ENCODE results near the gene ST6GALNAC5.

DNA sequence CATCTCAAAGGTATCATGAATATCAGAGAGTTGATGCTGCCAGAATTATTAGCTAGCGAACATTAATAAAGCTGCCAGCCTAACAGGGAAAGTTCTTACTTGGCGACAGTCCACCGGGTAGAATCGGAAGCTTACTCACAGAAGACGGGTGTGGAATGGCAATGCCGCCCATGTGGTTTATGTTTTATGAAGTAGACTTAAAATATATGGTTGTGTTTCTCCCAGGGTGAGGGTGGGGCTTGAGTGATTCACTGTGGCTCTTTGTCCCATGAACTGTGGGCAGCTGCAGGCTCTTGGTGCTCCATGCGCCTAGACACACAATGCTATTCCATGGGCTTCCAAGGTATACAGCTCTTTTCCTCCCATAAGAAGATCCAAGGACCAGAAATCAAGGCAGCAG lies 189.2 kb downstream of the ST6GALNAC5 start:
- TF ChIP-seq, protein P1, sequence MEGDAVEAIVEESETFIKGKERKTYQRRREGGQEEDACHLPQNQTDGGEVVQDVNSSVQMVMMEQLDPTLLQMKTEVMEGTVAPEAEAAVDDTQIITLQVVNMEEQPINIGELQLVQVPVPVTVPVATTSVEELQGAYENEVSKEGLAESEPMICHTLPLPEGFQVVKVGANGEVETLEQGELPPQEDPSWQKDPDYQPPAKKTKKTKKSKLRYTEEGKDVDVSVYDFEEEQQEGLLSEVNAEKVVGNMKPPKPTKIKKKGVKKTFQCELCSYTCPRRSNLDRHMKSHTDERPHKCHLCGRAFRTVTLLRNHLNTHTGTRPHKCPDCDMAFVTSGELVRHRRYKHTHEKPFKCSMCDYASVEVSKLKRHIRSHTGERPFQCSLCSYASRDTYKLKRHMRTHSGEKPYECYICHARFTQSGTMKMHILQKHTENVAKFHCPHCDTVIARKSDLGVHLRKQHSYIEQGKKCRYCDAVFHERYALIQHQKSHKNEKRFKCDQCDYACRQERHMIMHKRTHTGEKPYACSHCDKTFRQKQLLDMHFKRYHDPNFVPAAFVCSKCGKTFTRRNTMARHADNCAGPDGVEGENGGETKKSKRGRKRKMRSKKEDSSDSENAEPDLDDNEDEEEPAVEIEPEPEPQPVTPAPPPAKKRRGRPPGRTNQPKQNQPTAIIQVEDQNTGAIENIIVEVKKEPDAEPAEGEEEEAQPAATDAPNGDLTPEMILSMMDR (IDR thresholded peaks at IDR 0.05; ENCODE audit: insufficient read depth, low read length), result no peak
- no peak for TF ChIP-seq POLR2AphosphoS5 (IDR thresholded peaks at IDR 0.05; ENCODE audit: low read depth)
- TF ChIP-seq, protein P2, sequence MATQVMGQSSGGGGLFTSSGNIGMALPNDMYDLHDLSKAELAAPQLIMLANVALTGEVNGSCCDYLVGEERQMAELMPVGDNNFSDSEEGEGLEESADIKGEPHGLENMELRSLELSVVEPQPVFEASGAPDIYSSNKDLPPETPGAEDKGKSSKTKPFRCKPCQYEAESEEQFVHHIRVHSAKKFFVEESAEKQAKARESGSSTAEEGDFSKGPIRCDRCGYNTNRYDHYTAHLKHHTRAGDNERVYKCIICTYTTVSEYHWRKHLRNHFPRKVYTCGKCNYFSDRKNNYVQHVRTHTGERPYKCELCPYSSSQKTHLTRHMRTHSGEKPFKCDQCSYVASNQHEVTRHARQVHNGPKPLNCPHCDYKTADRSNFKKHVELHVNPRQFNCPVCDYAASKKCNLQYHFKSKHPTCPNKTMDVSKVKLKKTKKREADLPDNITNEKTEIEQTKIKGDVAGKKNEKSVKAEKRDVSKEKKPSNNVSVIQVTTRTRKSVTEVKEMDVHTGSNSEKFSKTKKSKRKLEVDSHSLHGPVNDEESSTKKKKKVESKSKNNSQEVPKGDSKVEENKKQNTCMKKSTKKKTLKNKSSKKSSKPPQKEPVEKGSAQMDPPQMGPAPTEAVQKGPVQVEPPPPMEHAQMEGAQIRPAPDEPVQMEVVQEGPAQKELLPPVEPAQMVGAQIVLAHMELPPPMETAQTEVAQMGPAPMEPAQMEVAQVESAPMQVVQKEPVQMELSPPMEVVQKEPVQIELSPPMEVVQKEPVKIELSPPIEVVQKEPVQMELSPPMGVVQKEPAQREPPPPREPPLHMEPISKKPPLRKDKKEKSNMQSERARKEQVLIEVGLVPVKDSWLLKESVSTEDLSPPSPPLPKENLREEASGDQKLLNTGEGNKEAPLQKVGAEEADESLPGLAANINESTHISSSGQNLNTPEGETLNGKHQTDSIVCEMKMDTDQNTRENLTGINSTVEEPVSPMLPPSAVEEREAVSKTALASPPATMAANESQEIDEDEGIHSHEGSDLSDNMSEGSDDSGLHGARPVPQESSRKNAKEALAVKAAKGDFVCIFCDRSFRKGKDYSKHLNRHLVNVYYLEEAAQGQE (IDR thresholded peaks at IDR 0.05; ENCODE audit: insufficient replicate concordance, low read depth), result no peak

Data from HL-60 (cell line).